Measurements from ENCODE around the gene SERGEF. TPM values are rescaled to one million over a fixed set of nuclear protein-coding genes. Genes with fewer than 3 reads are reported as not detected.

The SERGEF gene
- total and polyA plus RNA-seq, 4 donors: 20.2 to 85.0 (median 26.9) TPM

GRCh38 chr11:17747131-17747955, 265.5 kb downstream of the SERGEF start:
- DNase-seq: no peak
- 76 to 87% methylated on average over 18 to 19 of the region's 19 CpGs for WGBS, 2 donors
- Histone ChIP-seq H3K27me3 (ENCODE audit: control insufficient read depth in 3 of 3, insufficient read depth in 3 of 3, low read length in 2 of 3) (no peaks in the 10 kb centered on the region), H3K36me3 (ENCODE audit: control insufficient read depth in 4 of 4, insufficient read depth in 4 of 4, low read length in 4 of 4) (no peaks in the 10 kb centered on the region), H3K27ac (ENCODE audit: low read depth in 1 of 2, low read length in 1 of 2) (no peak overlapping the region), H3K9me3 (ENCODE audit: control insufficient read depth in 4 of 4, insufficient read depth in 3 of 4, low read length in 3 of 4) (peaks cover 0 to 2% (median 0%) of the 10 kb centered on the region in 4 donors), H3K4me3 (no peak overlapping the region), H3K4me1 (ENCODE audit: control insufficient read depth in 5 of 5, insufficient read depth in 5 of 5, low read length in 5 of 5) (no peaks in the 10 kb centered on the region), H3K9ac (ENCODE audit: insufficient read depth in 1 of 2, low read length in 2 of 2) (no peak overlapping the region)
- TF ChIP-seq, protein P1, sequence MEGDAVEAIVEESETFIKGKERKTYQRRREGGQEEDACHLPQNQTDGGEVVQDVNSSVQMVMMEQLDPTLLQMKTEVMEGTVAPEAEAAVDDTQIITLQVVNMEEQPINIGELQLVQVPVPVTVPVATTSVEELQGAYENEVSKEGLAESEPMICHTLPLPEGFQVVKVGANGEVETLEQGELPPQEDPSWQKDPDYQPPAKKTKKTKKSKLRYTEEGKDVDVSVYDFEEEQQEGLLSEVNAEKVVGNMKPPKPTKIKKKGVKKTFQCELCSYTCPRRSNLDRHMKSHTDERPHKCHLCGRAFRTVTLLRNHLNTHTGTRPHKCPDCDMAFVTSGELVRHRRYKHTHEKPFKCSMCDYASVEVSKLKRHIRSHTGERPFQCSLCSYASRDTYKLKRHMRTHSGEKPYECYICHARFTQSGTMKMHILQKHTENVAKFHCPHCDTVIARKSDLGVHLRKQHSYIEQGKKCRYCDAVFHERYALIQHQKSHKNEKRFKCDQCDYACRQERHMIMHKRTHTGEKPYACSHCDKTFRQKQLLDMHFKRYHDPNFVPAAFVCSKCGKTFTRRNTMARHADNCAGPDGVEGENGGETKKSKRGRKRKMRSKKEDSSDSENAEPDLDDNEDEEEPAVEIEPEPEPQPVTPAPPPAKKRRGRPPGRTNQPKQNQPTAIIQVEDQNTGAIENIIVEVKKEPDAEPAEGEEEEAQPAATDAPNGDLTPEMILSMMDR (IDR thresholded peaks at IDR 0.05; ENCODE audit: control extremely low read depth, extremely low read depth): no peak
- ATAC-seq (ENCODE audit: insufficient read depth, low FRiP score): no peak

DNA sequence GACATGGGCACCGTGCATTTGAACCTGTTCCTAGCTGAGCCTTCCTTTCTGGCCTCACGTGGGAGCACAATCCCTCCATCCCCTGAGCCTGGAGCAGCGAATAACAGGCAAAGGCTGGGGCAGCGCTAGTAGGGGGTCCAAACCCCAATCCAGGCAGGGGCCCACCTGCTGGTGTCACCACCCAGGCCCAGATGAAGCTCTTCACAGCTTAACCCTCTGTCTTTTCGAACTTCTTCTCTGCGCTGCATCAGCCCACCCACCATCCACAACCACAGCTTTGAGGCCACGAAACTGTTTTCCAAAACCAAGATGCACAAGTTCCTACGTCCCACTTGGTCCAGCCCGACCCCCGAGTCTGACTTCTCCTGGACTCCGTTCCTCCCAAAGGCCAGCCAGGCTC, 266.8 kb downstream of the SERGEF start:
- Histone ChIP-seq H3K9me3 (ENCODE audit: control insufficient read depth in 4 of 4, insufficient read depth in 3 of 4, low read length in 3 of 4) (peaks cover 0 to 2% (median 0%) of the 10 kb centered on the region in 4 donors), H3K4me1 (ENCODE audit: control insufficient read depth in 5 of 5, insufficient read depth in 5 of 5, low read length in 5 of 5) (no peaks in the 10 kb centered on the region), H3K27me3 (ENCODE audit: control insufficient read depth in 3 of 3, insufficient read depth in 3 of 3, low read length in 2 of 3) (no peaks in the 10 kb centered on the region), H3K36me3 (ENCODE audit: control insufficient read depth in 4 of 4, insufficient read depth in 4 of 4, low read length in 4 of 4) (no peaks in the 10 kb centered on the region), H3K9ac (ENCODE audit: insufficient read depth in 1 of 2, low read length in 2 of 2) (no peak overlapping the region), H3K4me3 (no peak overlapping the region), H3K27ac (ENCODE audit: low read depth in 1 of 2, low read length in 1 of 2) (no peak overlapping the region)
- ATAC-seq (ENCODE audit: insufficient read depth, low FRiP score) (no peak), DNase-seq (no peak)
- TF ChIP-seq, protein P1 (IDR thresholded peaks at IDR 0.05; ENCODE audit: control extremely low read depth, extremely low read depth): no peak
- 76 to 78% methylated on average over 11 of the region's 11 CpGs for WGBS, 2 donors

- H3K4me1 ChIP-seq (ENCODE audit: control insufficient read depth in 5 of 5, insufficient read depth in 5 of 5, low read length in 5 of 5): no peaks in the 10 kb centered on the region
- 82 to 88% methylated on average over 20 of the region's 20 CpGs for WGBS, 2 donors
- H3K27me3 ChIP-seq (ENCODE audit: control insufficient read depth in 3 of 3, insufficient read depth in 3 of 3, low read length in 2 of 3): peaks cover 0 to 2% (median 0%) of the 10 kb centered on the region in 3 donors
- DNase-seq (peak in 1 of 3 donors; percentile 3), ATAC-seq (ENCODE audit: insufficient read depth, low FRiP score) (no peak)
- peaks cover 0 to 2% (median 0%) of the 10 kb centered on the region in 4 donors for H3K9me3 ChIP-seq (ENCODE audit: control insufficient read depth in 4 of 4, insufficient read depth in 3 of 4, low read length in 3 of 4)
- no peak overlapping the region for H3K4me3 ChIP-seq
- no peak overlapping the region for H3K9ac ChIP-seq (ENCODE audit: insufficient read depth in 1 of 2, low read length in 2 of 2)
- H3K36me3 ChIP-seq (ENCODE audit: control insufficient read depth in 4 of 4, insufficient read depth in 4 of 4, low read length in 4 of 4): no peaks in the 10 kb centered on the region
- H3K27ac ChIP-seq (ENCODE audit: low read depth in 1 of 2, low read length in 1 of 2): no peak overlapping the region
- TF ChIP-seq, protein P1 (IDR thresholded peaks at IDR 0.05; ENCODE audit: control extremely low read depth, extremely low read depth): no peak
These were observed 267.6 kb downstream of the SERGEF start for GRCh38 chr11:17745023-17745772.

Measured in lung (tissue), 12 donors.